ENCODE measurements around the gene STX19. TPM values are rescaled to one million over a fixed set of nuclear protein-coding genes. Genes with fewer than 3 reads are reported as not detected.

The STX19 gene
- total RNA-seq, 2 experiments from 2014 or later = not detected

DNA sequence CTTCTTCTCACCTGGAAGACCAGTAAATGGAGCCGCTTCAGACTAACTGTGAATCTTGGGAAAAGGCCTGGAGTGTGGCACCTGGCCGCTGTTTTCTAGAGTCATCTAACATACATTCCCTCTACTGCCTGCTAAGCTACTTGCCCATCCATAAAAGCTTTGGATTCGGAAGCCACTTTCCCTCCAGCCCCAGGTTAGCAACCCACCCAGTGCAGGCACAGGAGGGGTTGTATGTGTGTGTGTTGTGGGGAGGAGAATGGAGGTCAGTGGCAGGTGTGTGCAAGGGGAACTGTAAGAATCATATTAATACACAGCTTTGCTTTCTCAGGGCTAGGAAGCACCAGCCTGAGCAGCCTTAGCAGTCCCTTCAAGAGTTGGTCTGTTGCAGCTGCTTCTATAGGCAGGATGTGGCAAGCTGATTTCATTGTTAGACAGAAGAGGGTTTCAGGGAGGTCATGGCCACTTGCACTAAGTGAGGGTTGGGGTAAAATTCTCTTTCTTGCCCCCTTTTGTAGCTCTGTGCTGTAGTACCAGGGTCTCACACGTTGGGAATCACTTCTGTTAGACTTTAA lies 43.4 kb upstream of the STX19 start:
- Histone ChIP-seq H3K36me3 (ENCODE audit: insufficient read depth, low read length) (peaks cover 44% of the 10 kb centered on the region), H3K4me3 (ENCODE audit: low read depth, low read length, poor library complexity, severe bottlenecking) (no peak overlapping the region), H3K79me2 (ENCODE audit: insufficient read depth, low read depth, low read length) (peaks cover 6% of the 10 kb centered on the region; the same call in 1 of the 2 replicates), H3K4me2 (ENCODE audit: low read length) (no peak overlapping the region), H3K9me2 (ENCODE audit: insufficient read depth, low read length) (no peaks in the 10 kb centered on the region), H3K27ac (ENCODE audit: low read depth, low read length, poor library complexity, severe bottlenecking) (no peak overlapping the region), H3K9me3 (ENCODE audit: low read length) (peaks cover 12% of the 10 kb centered on the region), H2AFZ (ENCODE audit: low read length) (no peak overlapping the region), H4K20me1 (ENCODE audit: insufficient read depth, low read length) (no peaks in the 10 kb centered on the region), H3K4me1 (ENCODE audit: insufficient read depth, low read length, poor library complexity, severe bottlenecking) (peaks cover 11% of the 10 kb centered on the region)
- peak; percentile 39 for DNase-seq (ENCODE audit: low spot score)
- intact Hi-C loops (cut with micrococcal nuclease; ENCODE audit: unreplicated experiment) = no loop called here
- no peak for TF ChIP-seq EZH2phosphoT487 (IDR thresholded peaks at IDR 0.05; ENCODE audit: borderline replicate concordance, low read depth, low read length)
- TF ChIP-seq, protein P1, sequence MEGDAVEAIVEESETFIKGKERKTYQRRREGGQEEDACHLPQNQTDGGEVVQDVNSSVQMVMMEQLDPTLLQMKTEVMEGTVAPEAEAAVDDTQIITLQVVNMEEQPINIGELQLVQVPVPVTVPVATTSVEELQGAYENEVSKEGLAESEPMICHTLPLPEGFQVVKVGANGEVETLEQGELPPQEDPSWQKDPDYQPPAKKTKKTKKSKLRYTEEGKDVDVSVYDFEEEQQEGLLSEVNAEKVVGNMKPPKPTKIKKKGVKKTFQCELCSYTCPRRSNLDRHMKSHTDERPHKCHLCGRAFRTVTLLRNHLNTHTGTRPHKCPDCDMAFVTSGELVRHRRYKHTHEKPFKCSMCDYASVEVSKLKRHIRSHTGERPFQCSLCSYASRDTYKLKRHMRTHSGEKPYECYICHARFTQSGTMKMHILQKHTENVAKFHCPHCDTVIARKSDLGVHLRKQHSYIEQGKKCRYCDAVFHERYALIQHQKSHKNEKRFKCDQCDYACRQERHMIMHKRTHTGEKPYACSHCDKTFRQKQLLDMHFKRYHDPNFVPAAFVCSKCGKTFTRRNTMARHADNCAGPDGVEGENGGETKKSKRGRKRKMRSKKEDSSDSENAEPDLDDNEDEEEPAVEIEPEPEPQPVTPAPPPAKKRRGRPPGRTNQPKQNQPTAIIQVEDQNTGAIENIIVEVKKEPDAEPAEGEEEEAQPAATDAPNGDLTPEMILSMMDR (conservative IDR thresholded peaks at IDR 0.05; ENCODE audit: low read length) = no peak
- ChIA-PET POLR2A (interaction anchor here (0.6 to 1.3 kb wide), 4 partner anchors 9 to 1944 kb away, joined by 3 to 10 read pairs (median 5); partner anchors contain the start of genes DHFR2 and NSUN3), CTCF (ENCODE audit: unreplicated experiment) (no interaction called here)
- no TSS peak for BruUV-seq (replicated peaks)

DNA sequence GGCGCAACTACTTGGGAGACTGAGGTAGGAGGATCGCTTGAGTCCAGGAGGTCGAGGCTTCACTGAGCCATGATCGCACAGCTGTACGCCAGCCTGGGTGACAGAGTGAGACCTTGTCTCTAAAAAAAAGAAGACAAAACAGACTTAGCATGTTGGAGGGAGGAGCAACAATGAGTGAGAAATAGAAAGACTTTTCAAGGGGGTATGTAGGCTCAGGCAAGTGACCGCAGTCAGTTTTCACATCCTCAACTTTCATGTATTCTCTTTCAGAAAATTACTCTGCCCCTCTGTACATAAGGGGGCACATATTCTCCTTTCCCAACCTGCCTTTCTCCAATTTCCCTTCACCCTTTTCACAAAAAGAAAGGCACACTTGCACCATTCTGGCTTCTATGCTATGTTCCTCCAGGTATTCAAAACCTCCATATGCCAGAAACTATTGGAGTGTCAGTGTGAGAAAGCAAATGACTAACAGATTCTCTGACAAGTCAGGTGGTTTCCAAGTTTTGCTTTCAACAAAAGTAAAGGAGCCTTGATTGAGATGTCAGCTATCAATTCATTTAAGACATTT lies 42.0 kb upstream of the STX19 start:
- Histone ChIP-seq H4K20me1 (ENCODE audit: insufficient read depth, low read length) (no peaks in the 10 kb centered on the region), H2AFZ (ENCODE audit: low read length) (no peak overlapping the region), H3K4me3 (ENCODE audit: low read depth, low read length, poor library complexity, severe bottlenecking) (no peak overlapping the region), H3K36me3 (ENCODE audit: insufficient read depth, low read length) (peaks cover 50% of the 10 kb centered on the region), H3K9me2 (ENCODE audit: insufficient read depth, low read length) (no peaks in the 10 kb centered on the region), H3K27ac (ENCODE audit: low read depth, low read length, poor library complexity, severe bottlenecking) (no peak overlapping the region), H3K4me2 (ENCODE audit: low read length) (no peak overlapping the region), H3K9me3 (ENCODE audit: low read length) (peaks cover 21% of the 10 kb centered on the region), H3K4me1 (ENCODE audit: insufficient read depth, low read length, poor library complexity, severe bottlenecking) (peaks cover 18% of the 10 kb centered on the region), H3K79me2 (ENCODE audit: insufficient read depth, low read depth, low read length) (peaks cover 14% of the 10 kb centered on the region; the same call in 1 of the 2 replicates)
- POLR2A ChIA-PET = interaction anchor here (0.6 to 1.3 kb wide), 2 partner anchors 7 to 809 kb away, joined by 3 to 5 read pairs; partner anchors contain the start of genes DHFR2 and NSUN3
- BruUV-seq (replicated peaks) = no TSS peak
- CTCF ChIA-PET (ENCODE audit: unreplicated experiment) = no interaction called here
- no peak for DNase-seq (ENCODE audit: low spot score)
- no peak for TF ChIP-seq EZH2phosphoT487 (IDR thresholded peaks at IDR 0.05; ENCODE audit: borderline replicate concordance, low read depth, low read length)
- TF ChIP-seq, protein P1 (conservative IDR thresholded peaks at IDR 0.05; ENCODE audit: low read length) = no peak
- intact Hi-C loops (cut with micrococcal nuclease; ENCODE audit: unreplicated experiment) = no loop called here

All from OCI-LY7 (cell line).